Stimulated activated CD8-positive, alpha-beta memory T cell treated with anti-CD3 and anti-CD28 coated beads, Interleukin-7, amount 100 ng/mL, for 48 hours (primary cell): ENCODE results near the gene EMCN.
"Not testable (repeated sequence)": the region's sequence is repeated elsewhere in the genome, so short reads cannot be mapped to it uniquely, and the experiment has no call there.

Source experiments
- DNase-seq, 2 donors: peaks; one replicate each; pipeline ENCODE4 v3.0.0-alpha.2; 2020; ENCODE audit warnings: low read depth in 1 of 2; ENCODE audit errors: extremely low read depth in 1 of 2

The EMCN gene, protein sequence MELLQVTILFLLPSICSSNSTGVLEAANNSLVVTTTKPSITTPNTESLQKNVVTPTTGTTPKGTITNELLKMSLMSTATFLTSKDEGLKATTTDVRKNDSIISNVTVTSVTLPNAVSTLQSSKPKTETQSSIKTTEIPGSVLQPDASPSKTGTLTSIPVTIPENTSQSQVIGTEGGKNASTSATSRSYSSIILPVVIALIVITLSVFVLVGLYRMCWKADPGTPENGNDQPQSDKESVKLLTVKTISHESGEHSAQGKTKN

DNA sequence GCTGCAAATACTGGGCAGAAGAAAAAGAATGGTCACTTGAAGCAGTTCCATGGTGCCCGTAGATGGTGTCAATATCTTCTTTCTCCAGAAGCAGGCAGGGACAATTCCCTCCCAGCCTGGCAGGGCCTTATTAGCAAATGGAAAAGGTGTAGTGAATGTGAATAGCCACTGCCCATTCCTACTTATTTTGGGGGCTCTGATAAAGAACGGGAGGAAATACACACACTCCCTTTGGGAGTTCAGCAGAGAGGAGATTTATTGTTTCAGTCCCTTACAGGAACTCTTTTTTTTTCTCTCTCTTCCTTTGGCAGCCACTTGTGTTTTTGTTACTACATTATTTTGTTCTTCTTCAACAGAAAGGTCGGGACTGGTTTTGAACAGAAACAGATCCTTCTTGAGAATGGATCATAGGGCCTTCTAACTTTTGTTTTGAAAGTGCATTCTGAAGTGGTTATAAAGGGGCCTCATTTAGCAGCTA lies at the start of gene EMCN:
Gene EMCN (minus strand): TSS at position 159 of the 478 bp plus-strand sequence. CDS start 108 bp downstream, at position 51.
- no peak for DNase-seq

DNA sequence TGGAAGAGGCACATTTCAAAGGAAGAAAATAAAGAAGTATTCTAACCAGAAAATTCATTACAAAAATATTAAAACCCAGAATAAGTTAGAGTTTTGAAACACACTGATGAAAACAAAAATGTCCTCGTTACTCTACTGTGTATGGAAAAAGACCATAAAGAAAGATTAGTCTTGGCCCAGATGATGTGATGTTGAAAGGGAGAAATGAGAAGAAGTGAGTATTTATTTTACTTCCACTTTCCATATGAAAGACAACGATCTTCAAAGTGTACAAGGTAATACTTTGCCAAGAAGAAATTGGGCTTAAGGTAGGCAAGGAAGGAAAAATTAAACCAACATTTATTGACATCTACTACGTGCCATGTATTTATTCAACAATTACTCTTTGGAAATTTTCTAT lies 48.6 kb upstream of the EMCN start:
- no peak for DNase-seq

DNA sequence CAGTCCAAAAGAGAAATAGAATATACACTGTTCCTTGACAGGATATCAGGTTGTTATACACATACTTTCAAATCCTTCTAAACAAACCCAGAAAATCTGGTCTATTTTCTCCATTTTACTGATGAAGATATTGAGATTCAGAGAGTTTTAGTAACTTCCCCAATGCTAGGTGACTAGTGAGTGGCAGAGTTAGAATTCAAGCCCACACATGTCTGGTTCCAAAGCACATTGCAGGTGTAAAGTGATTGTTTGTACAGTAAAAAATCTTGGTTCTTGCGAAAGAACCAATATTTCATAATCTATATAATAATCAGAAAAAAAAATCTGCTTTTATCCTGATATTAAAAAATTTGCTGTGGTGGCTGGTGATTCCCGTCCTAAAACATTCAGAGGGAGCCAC lies 39.5 kb upstream of the EMCN start:
- DNase-seq: no peak

DNA sequence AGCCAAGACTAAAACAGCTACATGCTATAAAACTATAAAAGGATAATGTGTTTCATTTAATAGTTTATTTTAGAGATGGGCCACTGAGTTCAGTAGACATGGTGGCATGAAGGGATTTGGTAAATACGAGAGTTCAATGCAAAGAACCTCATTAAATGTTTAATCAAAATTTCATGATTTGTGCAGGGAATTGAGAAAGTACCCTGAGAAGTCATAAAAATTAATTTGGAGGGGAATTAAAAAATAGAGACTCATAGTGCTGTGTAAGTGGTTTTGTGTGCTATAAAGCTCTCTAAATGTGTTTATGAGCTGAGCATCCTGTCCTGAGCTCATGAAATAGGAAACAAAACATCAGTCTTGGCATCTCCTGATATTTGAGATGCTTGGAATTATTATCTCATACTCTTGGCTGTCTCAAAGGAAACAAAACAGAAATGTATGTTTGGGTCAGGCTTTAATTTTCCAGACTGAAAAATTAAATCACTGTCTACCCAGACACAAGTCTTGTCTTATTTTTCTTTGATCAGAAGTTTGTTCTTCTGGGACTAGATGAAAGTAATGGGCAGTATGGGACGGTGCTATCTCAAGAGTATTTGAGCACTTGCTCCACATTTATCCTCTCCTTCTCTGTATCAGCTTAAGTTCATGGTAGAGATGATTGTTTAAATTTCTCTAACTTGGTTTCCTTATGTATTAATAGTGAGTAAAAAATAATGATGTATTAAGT lies 38.0 kb upstream of the EMCN start:
- DNase-seq: no peak

DNA sequence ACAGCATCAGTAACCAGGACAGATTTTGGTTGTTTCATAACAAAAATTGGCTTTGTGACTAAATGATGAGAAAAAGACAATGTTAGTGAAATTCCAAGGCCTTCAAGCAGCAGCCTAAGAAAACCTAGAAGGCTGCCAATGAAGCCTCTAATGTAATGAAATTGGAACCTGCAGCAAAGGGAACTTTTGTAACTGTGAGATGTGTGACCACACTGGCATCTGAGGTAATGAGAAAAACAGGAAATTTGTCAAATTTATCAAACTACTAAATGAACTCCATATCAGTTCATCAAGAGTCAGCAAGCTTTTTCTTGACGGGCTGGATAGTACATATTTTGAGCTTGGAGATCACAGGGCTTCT lies 30.4 kb upstream of the EMCN start:
- no peak for DNase-seq

DNA sequence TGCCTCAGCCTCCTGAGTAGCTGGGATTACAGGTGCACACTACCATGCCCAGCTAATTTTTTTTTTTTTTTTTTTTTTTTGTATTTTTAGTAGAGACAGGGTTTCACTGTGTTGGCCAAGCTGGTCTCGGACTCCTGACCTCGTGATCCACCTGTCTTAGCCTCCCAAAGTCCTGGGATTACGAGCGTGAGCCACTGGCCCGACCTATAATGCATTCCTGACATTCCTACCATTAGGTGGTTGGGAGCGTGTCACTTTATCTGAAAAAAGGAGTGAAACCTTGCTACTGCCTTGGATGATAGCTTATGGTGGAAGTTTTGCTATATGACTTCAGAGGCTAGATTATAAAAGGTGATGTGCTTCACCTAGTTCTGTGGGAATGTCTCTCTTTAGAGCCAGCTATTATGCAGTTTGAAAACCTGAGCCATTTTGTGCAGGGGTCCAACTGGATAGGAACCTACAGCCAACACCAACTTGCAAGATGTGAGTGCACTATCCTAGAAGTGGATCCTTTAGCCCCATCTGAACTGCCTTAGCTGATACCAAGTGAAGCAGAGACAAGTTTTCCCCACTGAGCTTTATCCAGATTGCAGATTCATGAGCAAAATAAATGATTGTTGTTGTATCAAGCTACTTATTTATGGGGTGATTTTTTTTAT lies 29.8 kb upstream of the EMCN start:
- DNase-seq: no peak

DNA sequence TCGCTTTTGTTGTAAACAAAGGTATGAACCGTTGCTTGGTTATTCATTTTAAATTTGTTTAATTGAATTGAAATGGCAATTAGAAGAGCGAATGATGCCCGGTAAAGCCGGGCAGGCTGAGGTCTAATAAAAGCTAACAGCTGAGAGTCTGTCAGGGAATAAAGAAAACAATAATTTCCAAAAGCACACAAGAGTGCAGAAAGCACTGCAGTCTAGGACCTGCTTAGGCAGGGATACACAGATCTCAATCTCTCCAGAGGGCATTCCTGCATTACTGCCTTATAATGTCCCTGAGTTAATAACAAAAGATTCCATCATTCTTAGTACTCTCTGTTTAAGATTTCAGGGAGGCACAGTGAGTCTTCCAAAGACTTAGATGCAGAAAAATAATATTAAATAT lies 27.6 kb upstream of the EMCN start:
- DNase-seq: no peak

DNA sequence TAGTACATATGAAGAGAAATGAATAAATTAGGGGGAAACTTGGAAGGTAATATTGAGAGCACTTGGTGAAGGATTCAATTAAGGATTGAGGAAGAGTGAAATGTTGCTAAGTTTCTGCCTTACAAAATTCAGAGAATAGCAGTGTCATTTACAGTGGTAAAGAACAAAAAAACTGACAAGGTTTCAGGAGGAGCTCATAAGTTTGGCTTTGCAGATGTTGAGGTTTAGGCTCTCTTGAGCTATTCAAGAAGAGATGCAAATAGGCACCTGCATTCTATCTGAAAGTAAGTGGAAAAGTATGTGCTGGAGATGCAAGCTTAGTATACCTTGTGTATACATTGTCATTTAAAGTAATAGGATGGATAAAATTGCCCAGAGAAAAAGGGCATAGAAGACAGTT lies 22.3 kb upstream of the EMCN start:
- no peak for DNase-seq

DNA sequence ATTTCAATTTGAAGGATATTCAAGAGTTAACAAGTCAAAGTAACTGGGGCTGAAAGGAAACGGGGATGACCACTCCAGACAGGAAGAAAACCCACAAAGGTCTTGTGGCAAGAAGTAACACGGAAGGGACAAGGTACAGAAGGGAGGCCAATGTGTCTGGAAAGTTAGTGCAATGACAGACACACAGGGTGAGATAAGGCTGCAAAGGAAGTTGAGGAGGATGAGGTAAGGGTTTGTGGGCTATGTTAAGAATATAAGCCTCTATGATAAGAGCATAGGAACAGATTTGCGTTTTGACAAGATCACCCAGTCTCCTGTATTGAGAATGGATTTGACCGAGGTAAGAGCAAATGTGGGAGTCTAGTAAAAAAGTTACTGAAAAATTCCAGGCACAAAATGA lies 21.9 kb upstream of the EMCN start:
- DNase-seq: no peak

DNA sequence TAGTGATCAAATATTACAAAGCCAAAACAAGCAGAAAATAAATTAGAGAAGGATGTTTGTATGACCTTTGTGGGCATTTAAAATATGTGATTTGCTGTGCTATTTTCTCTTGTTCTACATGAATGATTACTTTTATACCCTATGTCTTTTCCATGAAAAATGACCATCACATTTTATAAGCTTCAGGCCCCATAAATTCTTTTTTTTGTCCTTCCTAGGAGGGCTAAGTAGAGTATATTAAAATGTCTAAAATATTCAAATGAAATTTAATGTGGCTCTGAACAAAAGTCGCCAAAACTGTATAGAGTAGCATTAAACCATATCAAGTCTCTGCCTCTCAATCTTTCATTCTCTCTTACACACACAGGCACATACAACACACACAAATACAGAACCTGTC lies 15.9 kb upstream of the EMCN start:
- no peak for DNase-seq

DNA sequence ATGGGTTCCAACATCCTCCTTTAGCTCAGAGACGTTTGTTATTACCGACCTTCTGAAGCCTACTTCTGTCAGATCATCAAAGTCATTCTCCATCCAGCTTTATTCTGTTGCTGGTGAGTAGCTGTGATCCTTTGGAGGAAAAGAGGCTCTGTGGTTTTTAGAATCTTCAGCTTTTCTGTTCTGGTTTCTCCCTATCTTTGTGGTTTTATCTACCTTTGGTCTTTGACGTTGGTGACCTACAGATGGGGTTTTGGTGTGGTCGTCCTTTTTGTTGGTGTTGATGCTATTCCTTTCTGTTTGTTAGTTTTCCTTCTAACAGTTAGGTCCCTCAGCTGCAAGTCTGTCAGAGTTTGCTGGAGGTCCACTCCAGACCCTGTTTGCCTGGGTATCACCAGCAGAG lies 12.3 kb upstream of the EMCN start:
- not testable (repeated sequence) for DNase-seq

DNA sequence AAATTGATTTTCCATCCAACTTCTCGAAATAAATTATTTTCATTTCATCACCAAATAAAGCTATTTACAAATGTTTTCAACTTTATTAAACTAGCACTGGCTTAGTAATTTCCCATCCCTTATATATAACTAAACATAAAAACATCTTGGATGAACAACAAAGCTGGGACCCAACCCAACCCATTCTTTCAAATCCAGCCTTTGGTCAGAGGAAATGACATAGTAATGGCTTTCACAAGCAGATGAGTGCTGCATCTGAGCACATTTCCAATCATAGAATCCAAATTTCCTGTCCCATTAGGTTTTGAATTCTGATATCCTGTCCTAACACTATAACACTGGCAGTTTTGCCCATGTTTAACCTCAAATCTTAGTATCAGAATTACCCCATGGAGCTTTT lies 7.9 kb upstream of the EMCN start:
- no peak for DNase-seq

DNA sequence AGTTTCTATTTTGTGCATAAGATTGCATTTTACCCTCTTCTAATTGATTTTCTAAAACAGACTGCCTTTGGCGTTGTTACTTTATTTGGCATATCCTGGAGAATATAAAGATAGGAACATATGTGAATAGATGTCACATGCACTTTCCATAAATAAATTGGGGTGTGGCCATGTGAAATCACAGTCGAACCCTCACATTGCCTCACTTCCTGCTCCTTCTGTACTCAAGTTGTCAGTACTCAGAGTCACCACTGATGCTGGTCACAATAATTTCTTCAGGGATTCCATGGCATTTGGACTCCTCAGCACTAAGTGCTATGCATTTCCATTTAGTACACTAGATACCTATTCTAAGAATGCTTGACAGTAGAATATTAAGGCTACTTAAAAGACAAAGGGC lies 1.4 kb upstream of the EMCN start:
- DNase-seq: no peak

DNA sequence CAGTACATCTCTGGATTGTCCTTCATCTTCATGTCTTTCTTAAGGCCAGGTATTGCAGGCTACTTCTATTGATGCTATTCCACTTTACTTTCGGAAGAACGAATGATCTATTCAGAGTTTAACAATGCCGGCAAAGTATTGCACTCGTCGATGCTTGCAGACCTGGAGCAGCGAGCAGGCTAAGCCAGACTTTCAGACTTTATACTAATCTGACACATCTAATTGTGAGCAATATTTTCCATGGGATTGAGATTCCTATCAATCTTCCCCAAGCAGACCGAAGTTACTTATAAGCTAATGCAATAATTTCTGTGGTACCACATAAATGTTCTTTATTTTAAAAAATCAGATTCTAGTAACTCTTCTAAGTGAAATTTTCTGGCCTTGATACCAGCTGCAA lies 1.6 kb downstream of the EMCN start:
- DNase-seq: no peak

DNA sequence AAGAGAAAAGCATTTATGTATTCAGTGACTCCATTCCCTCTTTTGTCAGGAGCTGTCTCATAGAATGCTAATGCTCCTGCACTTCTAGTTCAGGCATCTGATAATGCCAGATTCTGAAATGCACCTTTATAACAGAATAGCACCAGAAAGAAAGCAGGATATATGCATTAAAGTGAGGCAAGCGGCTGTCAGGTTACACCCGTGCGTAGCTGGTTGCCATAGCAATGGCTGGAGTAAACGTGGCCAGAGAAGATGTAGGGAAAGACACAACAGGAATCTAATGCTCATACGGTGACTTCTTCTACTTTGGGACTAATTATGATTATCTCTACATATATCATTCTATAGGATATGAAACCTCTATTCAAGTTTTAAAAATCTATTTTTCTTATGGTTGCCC lies 5.9 kb downstream of the EMCN start:
- no peak for DNase-seq

DNA sequence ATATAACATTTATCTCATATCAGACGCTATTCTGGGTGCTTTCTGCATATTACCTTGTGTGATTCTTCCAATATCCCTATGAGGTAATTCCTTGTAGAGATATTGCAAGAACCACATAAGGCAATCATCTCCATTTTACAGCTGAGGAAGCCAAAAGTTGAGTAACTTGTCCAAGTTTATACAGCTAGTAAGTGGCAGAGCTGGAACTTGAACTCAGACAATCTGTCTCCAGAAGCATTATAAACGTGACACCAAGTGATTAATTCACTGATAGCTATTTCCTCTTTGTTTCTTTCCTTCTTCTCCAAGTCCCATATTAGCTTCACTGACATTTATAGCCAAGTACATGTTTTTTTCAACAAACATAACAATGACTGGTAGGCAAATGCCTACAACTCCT lies 7.3 kb downstream of the EMCN start:
- no peak for DNase-seq

DNA sequence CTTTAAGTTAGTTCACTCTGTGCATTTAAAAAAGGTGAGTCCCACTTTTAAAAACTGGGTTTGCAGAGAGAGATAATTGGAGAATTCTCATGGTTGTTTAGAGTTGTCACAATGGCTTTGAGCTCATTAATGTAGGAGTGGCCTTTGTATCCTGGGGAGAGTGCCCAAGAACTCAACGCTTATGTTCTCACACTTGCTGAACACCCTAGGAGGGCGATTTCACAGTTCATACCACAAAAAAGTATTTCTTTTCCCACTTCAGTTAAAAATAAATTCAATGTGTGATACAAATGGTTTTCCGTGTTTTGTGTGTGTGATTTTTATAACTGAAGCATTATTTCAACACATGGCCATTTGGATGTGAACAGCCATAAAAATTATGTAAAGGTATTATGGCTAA lies 8.4 kb downstream of the EMCN start:
- no peak for DNase-seq

DNA sequence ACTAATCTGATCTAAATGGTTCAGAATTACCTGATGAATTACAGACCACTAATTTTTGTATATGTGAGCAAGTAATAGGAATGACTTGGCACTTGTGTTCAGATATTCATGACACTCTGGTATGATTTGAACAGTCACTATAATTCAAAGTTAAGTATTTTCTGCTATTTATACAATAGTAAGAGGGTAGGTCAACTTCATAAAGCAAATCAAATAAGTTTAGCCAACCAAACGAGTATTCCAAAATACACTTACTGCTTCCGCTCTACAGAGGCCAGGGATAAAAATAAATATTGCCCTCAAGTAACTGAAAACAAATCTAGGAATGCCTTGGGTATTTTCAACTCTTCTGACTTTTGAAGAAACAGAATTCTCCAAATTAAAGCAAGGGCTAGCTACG lies 9.1 kb downstream of the EMCN start:
- no peak for DNase-seq

DNA sequence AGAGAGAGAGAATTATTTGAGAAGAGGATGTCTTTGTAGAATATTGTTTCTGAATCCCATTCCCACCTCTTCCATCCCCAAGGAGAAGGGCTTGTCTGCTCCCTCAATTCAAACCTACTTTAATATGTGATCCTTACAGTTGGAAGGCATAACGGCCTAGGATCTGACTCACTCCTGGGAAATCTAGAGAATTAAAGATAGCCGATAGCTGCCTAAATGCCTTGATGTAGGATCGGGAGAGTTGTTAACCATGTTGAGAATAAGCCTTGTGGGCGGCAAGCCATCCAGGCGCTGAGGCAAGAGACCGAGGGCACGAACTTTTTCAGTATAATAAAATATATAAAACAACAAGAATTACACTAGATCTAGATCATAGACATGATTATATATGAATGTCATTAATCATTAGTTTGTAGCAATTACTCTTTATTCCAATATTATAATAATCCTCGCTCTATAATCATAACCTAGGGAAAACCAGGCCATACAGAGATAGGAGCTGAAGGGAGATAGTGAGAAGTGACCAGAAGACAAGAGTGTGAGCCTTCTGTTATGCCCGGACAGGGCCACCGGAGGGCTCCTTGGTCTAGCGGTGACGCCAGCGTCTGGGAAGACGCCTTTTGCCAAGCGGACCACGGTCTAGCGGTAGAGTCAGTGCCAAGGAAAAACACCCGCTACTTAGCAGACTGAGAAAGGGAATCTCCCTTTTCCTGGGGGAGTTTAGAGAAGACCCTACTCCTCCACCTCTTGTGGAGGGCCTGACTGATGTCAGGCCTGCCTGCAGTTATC lies 13.5 kb downstream of the EMCN start:
- DNase-seq: no peak

DNA sequence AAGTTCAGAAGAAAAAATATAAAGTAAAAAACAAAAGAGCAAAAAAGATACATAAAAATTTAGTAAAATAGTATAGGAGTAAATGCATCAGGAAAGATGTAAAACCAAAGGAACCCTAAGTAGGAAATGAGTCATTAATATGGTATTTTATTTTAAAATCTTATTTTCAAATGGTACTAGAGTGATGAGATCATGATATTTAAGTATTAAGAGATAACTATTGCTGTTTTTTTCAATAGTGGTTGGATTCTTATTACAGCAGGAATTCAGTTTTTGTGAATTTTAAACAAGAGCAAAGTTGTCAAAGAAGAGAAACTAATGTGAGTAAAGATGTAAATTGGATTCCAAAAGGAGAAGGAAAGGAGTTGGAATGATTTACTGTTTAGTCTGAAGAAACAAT lies 20.0 kb downstream of the EMCN start:
- no peak for DNase-seq

DNA sequence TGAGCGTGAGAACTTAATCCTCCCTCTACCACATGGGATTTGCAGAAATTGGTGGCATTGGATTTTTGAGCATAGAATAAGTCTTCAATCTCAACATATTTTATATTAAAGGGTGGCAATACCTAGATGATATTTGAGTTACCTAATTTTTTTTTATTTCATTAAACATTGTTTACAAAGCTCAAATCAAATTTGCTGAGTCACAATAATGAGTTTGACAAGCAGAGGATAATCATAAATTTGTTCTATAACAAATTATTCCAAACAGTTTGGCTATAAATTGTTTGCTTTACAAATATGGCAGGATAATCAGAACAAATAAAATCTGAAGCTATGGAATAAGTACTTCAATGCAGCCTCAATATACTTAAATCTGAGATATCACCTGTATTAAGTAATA lies 22.7 kb downstream of the EMCN start:
- no peak for DNase-seq
